Left lung (tissue), 10 donors: Measurements from ENCODE around the gene FAAH. TPM values are rescaled to one million over a fixed set of nuclear protein-coding genes. Genes with fewer than 3 reads are reported as not detected.

Source experiments
- ATAC-seq: fragments of 200-7000 bp; cut with Tn5 transposase; one replicate; pipeline ENCODE4 v1.9.1; 2020; ENCODE audit warnings: moderate library complexity
- DNase-seq, 4 donors: peaks; one replicate each; pipeline ENCODE4 v3.0.0-alpha.2; 2013 to 2020
- H3K27ac ChIP-seq, 2 donors: fragments of 200-600 bp; sonication (generic) in 1 of 2; one replicate each; pipeline versions ENCODE4 v1.5.0 to v1.8.0; 2020 to 2021
- H3K27me3 ChIP-seq, 2 donors: fragments of 200-600 bp; sonication (generic) in 1 of 2; one replicate each; pipeline versions ENCODE4 v1.5.0 to v1.8.0; 2020 to 2021
- H3K36me3 ChIP-seq, 2 donors: fragments of 200-600 bp; sonication (generic) in 1 of 2; one replicate each; pipeline versions ENCODE4 v1.5.0 to v1.8.0; 2020 to 2021
- H3K4me1 ChIP-seq, 2 donors: fragments of 200-600 bp; one replicate each; pipeline ENCODE4 v1.8.0; 2021
- H3K4me3 ChIP-seq, 2 donors: fragments of 200-600 bp; sonication (generic) in 1 of 2; one replicate each; pipeline versions ENCODE4 v1.5.0 to v1.8.0; 2020 to 2021; ENCODE audit warnings: mild to moderate bottlenecking in 1 of 2
- H3K9me3 ChIP-seq, 2 donors: fragments of 200-600 bp; sonication (generic) in 1 of 2; one replicate each; pipeline versions ENCODE4 v1.5.0 to v1.8.0; 2020 to 2021
- CTCF ChIP-seq, 2 donors: fragments of 200-600 bp; sonication (generic) in 1 of 2; IDR thresholded peaks; one replicate each; pipeline versions ENCODE4 v1.5.0 to v1.8.0; 2021; ENCODE audit warnings: antibody characterized with exemption in 2 of 2
- intact Hi-C, 2 donors: fragments of 100-400 bp; cut with DNase I; formaldehyde crosslinking; loops; one replicate each; pipeline versions ENCODE4 v1.11.2 to v1.14.2; 2022
- polyA plus RNA-seq, 6 donors: library from polyadenylated mRNA; unstranded; fragments of 120-200 nt; gene quantifications; one replicate each; pipeline ENCODE4 v1.2.1, GENCODE V29; 2013; ENCODE audit not compliant: insufficient read length in 6 of 6
- total RNA-seq, 2 donors: library from RNA; stranded (reverse); fragmentation: NEBNext Ultra II Directional; extraction: Animal tissue kit (Norgen Biotek cat#: 25700); gene quantifications; one replicate each; pipeline ENCODE4 v1.2.1, GENCODE V29; 2021
- donor health status: DM: no; HTN: yes; CAD: no.
- donor health status: DM: no; HTN: no; CAD: no.

The FAAH gene
- total and polyA plus RNA-seq, 8 donors, result 16.3 to 26.7 (median 23.5) TPM

- H3K36me3 ChIP-seq, result no peaks in the 10 kb centered on the region
- H3K4me3 ChIP-seq, result no peak overlapping the region
- H3K27ac ChIP-seq, result no peak overlapping the region
- DNase-seq (no peak), ATAC-seq (no peak)
- no peaks in the 10 kb centered on the region for H3K4me1 ChIP-seq
- intact Hi-C loops, result no loop called here
- no peaks in the 10 kb centered on the region for H3K27me3 ChIP-seq
- no peak for TF ChIP-seq CTCF (IDR thresholded peaks at IDR 0.05)
- H3K9me3 ChIP-seq, result peaks cover 0 to 11% of the 10 kb centered on the region in 2 donors
These were observed 13.6 kb upstream of the FAAH start for GRCh38 chr1:46380508-46380907.

GRCh38 chr1:46393510-46393909 lies 607 bp upstream of the FAAH start:
- DNase-seq (no peak), ATAC-seq (no peak)
- Histone ChIP-seq H3K36me3 (no peaks in the 10 kb centered on the region), H3K9me3 (peaks cover 0 to 5% of the 10 kb centered on the region in 2 donors), H3K27me3 (peaks cover 0 to 9% of the 10 kb centered on the region in 2 donors), H3K4me3 (no peak overlapping the region), H3K27ac (no peak overlapping the region), H3K4me1 (peaks cover 0 to 19% of the 10 kb centered on the region in 2 donors)
- intact Hi-C loops, result no loop called here
- TF ChIP-seq CTCF (IDR thresholded peaks at IDR 0.05), result no peak

GRCh38 chr1:46394872-46395465 lies 852 bp downstream of the FAAH start:
- Histone ChIP-seq H3K36me3 (no peaks in the 10 kb centered on the region), H3K4me1 (peaks cover 0 to 19% of the 10 kb centered on the region in 2 donors), H3K9me3 (peaks cover 0 to 5% of the 10 kb centered on the region in 2 donors), H3K27ac (no peak overlapping the region), H3K4me3 (peak overlapping the region; percentile 32 to 49), H3K27me3 (peaks cover 0 to 9% of the 10 kb centered on the region in 2 donors)
- TF ChIP-seq CTCF (IDR thresholded peaks at IDR 0.05), result no peak
- intact Hi-C loops, result no loop called here
- peak; percentile 23 for ATAC-seq
- DNase-seq, result no peak

GRCh38 chr1:46396441-46397398 lies 2.6 kb downstream of the FAAH start:
- peaks cover 1 to 24% of the 10 kb centered on the region in 2 donors for H3K4me1 ChIP-seq
- peaks cover 0 to 5% of the 10 kb centered on the region in 2 donors for H3K9me3 ChIP-seq
- no peak for DNase-seq
- ATAC-seq, result no peak
- no peak overlapping the region for H3K4me3 ChIP-seq
- H3K36me3 ChIP-seq, result no peaks in the 10 kb centered on the region
- intact Hi-C loops, result no loop called here
- H3K27ac ChIP-seq, result no peak overlapping the region
- peaks cover 0 to 9% of the 10 kb centered on the region in 2 donors for H3K27me3 ChIP-seq
- TF ChIP-seq CTCF (IDR thresholded peaks at IDR 0.05), result no peak

- no peak for ATAC-seq
- intact Hi-C loops, result no loop called here
These were observed 5.2 kb downstream of the FAAH start for GRCh38 chr1:46399307-46399706.

More at GRCh38 chr1:46399307-46399706, 5.2 kb downstream of the FAAH start:
- no peaks in the 10 kb centered on the region for H3K9me3 ChIP-seq
- no peaks in the 10 kb centered on the region for H3K36me3 ChIP-seq
- H3K4me1 ChIP-seq, result peaks cover 6 to 32% of the 10 kb centered on the region in 2 donors
- H3K27ac ChIP-seq, result no peak overlapping the region
- no peak overlapping the region for H3K4me3 ChIP-seq
- DNase-seq, result no peak
- peaks cover 0 to 2% of the 10 kb centered on the region in 2 donors for H3K27me3 ChIP-seq
- no peak for TF ChIP-seq CTCF (IDR thresholded peaks at IDR 0.05)
